ENCODE measurements around the gene EFCAB6. TPM values are rescaled to one million over a fixed set of nuclear protein-coding genes. Genes with fewer than 3 reads are reported as not detected.

EFCAB6 gene
- total and polyA plus RNA-seq, 10 of the 15 experiments (the other 5 are each of a cell fraction or from before 2014, with no cell fraction given), result 0.05 to 0.42 (median 0.19) TPM

- in situ Hi-C loops (cut with MboI), result loop anchor here (10.0 kb wide), 1 partner anchor 433 kb away; no protein-coding TSS in a partner anchor
- no peak for FAIRE-seq
- no TSS peak for BruUV-seq (replicated peaks)
- Histone ChIP-seq H2AFZ (ENCODE audit: control insufficient read depth, low read depth, low read length) (no peak overlapping the region), H3K4me3 (no peak overlapping the region), H3K4me1 (ENCODE audit: control insufficient read depth, insufficient read depth, low read length) (no peaks in the 10 kb centered on the region), H4K20me1 (ENCODE audit: control insufficient read depth, insufficient read depth) (no peaks in the 10 kb centered on the region), H3K9me3 (replicated peaks; ENCODE audit: control insufficient read depth, insufficient read depth, low read length) (no peaks in the 10 kb centered on the region), H3K9ac (ENCODE audit: control insufficient read depth, insufficient read depth, low read length) (no peak overlapping the region), H3K4me2 (ENCODE audit: control insufficient read depth, insufficient read depth) (no peak overlapping the region), H3K27ac (ENCODE audit: control insufficient read depth, insufficient read depth) (no peak overlapping the region), H3K27me3 (replicated peaks in 1 of 2; ENCODE audit: control insufficient read depth in 2 of 2, insufficient read depth in 2 of 2, low read length in 1 of 2) (no peaks in the 10 kb centered on the region; a peak in 1 of 4 replicates), H3K79me2 (ENCODE audit: control insufficient read depth, insufficient read depth, low read length) (no peaks in the 10 kb centered on the region), H3K36me3 (ENCODE audit: control insufficient read depth in 2 of 2, insufficient read depth in 2 of 2, low read length in 1 of 2) (no peaks in the 10 kb centered on the region)
- no peak for DNase-seq (ENCODE audit: low read depth, low spot score)
- POLR2A ChIA-PET, result no interaction called here
- WGBS (ENCODE audit: insufficient coverage, insufficient replicate concordance, low lambda C conversion rate, missing lambda C conversion rate), result 35% methylated on average over 16 of the region's 16 CpGs
- intact Hi-C loops (cut with micrococcal nuclease; ENCODE audit: unreplicated experiment), result loop anchor here (2.0 to 5.0 kb wide), 2 partner anchors 76 to 439 kb away; no protein-coding TSS in a partner anchor
- RAD21 ChIA-PET (ENCODE audit: unreplicated experiment), result interaction anchor here (2.0 kb wide), 1 partner anchor 83 kb away, joined by 5 read pairs; no protein-coding TSS in a partner anchor
- TF ChIP-seq TCF7 (IDR thresholded peaks at IDR 0.05; ENCODE audit: borderline replicate concordance), result no peak
- no peak for TF ChIP-seq KLF5 (IDR thresholded peaks at IDR 0.05; ENCODE audit: partially characterized antibody)
- TF ChIP-seq MTA2 (IDR thresholded peaks at IDR 0.05; ENCODE audit: low read depth), result no peak
- no peak for TF ChIP-seq PBX3 (IDR thresholded peaks at IDR 0.05; ENCODE audit: insufficient replicate concordance, low read depth, low read length)
- TF ChIP-seq TBL1XR1 (IDR thresholded peaks at IDR 0.05; ENCODE audit: low read depth, low read length), result no peak
- SMC1A ChIA-PET (ENCODE audit: uncharacterized antibody, unreplicated experiment), result interaction anchor here (1.2 to 1.5 kb wide), 2 partner anchors 10 to 79 kb away, joined by 3 to 4 read pairs; no protein-coding TSS in a partner anchor
- ATAC-seq, result no peak
- CTCF ChIA-PET, result interaction anchor here (0.7 to 1.2 kb wide), 3 partner anchors 32 to 556 kb away, joined by 3 to 6 read pairs (median 5); no protein-coding TSS in a partner anchor
These were observed 16.0 kb upstream of the EFCAB6 start for GRCh38 chr22:43827926-43828724.

All from GM12878 (cell line).